ENCODE data around the gene FOXO6.
"Not testable (repeated sequence)": the region's sequence is repeated elsewhere in the genome, so short reads cannot be mapped to it uniquely, and the experiment has no call there.

Gene FOXO6

DNA sequence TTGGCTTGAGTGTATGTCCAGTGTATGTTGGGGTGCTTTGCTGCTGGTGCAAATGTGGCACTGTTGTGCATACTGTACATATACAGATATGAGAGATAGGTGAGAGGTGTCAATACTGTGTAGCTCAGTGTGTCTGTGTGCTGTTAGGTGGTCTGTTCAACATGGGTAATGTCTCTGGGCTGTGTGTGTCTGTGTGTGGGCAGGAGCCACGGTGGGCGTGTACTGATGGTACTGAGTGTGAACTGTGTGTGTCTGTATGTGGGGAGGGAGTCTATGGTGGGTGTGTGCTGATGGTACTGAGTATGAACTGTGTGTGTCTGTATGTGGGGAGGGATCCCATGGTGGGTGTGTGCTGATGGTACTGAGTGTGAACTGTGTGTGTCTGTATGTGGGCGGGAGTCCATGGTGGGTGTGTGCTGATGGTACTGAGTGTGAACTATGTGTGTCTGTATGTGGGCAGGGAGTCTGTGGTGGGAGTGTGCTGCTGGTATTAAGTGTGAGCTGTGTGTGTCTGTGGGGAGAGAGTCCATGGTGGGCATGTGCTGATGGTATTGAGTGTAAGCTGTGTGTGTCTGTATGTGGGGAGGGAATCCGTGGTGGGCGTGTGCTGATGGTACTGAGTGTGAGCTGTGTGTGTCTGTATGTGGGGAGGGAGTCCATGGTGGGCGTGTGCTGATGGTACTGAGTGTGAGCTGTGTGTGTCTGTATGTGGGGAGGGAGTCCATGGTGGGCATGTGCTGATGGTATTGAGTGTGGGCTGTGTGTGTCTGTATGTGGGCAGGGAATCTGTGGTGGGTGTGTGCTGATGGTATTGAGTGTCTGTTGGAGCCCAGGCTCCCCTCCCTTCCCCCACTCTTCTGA lies 32.2 kb upstream of the FOXO6 start:
- CTCF ChIA-PET = interaction anchor here (1.0 to 1.4 kb wide), 3 partner anchors 14 to 89 kb away, joined by 3 to 4 read pairs (median 4); no protein-coding TSS in a partner anchor
- DNase-seq (ENCODE audit: extremely low spot score) = no peak
- POLR2A ChIA-PET = no interaction called here
- TF ChIP-seq, protein P1, sequence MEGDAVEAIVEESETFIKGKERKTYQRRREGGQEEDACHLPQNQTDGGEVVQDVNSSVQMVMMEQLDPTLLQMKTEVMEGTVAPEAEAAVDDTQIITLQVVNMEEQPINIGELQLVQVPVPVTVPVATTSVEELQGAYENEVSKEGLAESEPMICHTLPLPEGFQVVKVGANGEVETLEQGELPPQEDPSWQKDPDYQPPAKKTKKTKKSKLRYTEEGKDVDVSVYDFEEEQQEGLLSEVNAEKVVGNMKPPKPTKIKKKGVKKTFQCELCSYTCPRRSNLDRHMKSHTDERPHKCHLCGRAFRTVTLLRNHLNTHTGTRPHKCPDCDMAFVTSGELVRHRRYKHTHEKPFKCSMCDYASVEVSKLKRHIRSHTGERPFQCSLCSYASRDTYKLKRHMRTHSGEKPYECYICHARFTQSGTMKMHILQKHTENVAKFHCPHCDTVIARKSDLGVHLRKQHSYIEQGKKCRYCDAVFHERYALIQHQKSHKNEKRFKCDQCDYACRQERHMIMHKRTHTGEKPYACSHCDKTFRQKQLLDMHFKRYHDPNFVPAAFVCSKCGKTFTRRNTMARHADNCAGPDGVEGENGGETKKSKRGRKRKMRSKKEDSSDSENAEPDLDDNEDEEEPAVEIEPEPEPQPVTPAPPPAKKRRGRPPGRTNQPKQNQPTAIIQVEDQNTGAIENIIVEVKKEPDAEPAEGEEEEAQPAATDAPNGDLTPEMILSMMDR (IDR thresholded peaks at IDR 0.05; ENCODE audit: control extremely low read depth, extremely low read depth, low read depth, missing control alignments) = no peak

DNA sequence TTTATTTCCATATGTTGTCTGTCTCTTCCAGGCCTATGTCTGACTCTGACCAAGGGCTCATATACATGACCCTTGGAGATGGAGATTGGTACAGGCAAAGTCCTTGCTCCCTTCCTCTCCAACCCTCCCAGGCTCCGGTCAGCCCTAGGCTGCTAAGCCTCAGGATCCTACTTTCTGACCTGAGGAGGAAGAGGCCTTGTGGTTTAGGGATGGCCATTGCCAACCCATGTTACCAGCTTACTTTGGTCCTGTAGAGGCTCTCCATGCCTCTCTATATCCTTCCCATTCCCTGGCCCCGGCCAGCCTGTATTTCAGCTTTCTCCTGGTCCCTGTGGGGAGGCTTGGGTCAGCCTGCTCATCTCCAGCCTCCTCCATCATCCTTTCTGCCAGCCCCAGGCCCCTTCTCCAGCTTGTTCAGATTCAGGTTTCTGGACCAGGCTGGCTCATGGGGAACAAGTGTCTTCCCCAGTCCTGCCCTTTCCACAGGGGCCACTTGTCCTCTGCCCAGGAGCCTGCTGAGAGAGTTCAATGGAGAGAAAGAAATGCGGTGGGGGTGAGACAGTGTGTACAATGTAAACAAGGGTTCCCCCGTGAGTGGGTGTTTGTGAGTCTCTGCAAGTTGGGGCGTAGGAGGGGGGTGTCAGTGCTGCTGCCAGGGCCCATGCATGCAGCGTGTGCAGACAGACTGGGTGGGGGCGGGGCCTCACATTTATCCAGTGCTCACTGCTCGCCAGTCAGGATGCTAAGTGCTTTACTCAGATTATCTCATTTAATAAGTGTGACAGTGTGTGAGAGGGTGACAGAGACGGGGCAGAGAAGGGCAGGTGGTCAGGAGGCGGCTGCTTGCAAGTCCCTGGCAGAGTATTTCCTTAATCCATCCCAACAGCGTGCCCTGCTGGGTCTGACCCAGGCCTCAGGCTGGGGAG lies 31.3 kb upstream of the FOXO6 start:
- TF ChIP-seq, protein P1 (IDR thresholded peaks at IDR 0.05; ENCODE audit: control extremely low read depth, extremely low read depth, low read depth, missing control alignments) = no peak
- CTCF ChIA-PET = interaction anchor here (1.0 kb wide), 2 partner anchors 70 to 88 kb away, joined by 3 to 4 read pairs; no protein-coding TSS in a partner anchor
- DNase-seq (ENCODE audit: extremely low spot score) = no peak
- POLR2A ChIA-PET = no interaction called here

DNA sequence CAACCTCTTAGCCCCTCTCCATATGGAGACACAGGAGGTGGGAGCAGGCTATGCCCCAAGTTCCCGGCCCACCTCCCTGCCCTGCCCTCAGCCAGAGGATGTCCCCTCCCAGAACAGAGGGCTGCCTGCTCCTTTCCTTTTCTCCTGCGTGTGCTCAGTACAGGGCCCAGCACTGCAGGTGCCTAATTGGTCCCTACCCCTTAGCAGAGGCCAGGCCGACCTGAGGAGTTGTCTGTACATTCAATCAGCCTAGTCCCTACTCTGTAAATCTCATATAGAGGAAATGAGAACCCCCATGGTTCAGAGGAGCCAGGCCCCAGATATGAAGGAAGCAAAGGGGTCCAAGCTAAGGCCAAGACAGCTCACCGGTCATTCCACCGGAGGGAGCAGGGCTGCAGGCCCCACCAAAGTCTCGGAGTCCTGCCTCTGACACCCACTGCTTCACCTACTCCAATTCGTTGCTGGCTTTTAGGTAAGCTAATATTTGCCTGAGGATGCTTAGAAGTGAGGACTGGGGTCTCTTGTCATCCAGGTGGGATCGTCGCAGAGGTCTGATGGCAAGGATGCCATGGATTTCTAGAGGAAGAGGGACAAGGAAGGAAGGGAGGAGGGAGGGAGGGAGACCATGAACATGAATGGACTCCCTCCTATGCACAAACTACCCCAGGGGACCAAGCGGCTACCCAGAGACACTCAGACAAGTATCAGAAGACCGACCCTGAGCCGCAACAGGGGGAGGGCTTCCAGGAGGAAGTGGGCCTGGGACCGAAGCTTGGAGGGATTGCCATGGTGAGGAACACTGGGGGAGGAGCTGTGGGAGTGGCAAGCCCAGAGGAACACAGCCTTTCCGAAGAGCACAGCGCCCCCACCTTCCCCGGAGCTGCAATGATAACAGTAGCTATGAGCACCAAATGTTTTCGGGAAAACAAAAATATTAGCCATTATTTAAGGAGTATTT lies 30.4 kb upstream of the FOXO6 start:
- POLR2A ChIA-PET = no interaction called here
- DNase-seq (ENCODE audit: extremely low spot score) = no peak
- CTCF ChIA-PET = interaction anchor here (1.2 to 2.2 kb wide), 5 partner anchors 8 to 87 kb away, joined by 3 to 14 read pairs (median 5); partner anchors contain the start of gene FOXO6
- TF ChIP-seq, protein P1 (IDR thresholded peaks at IDR 0.05; ENCODE audit: control extremely low read depth, extremely low read depth, low read depth, missing control alignments) = no peak

DNA sequence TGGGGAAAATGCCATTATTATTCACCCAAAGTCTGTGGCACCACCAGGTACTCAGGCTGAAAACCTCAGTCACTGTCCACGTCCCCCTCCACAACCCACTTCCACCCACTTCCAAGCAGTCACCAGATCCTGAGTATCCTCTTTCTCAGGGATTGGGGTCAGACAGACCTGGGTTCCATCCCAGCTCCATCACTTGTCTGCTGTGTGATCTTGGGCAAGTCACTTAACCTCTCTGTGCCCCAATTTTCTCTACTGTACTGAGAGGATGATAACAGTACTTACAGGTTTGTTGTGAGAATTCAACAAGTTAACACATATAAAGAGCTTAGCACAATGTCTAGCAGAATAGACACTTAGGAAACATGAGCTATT lies 29.7 kb upstream of the FOXO6 start:
- ChIA-PET POLR2A (no interaction called here), CTCF (interaction anchor here (1.2 to 2.2 kb wide), 5 partner anchors 9 to 86 kb away, joined by 3 to 14 read pairs (median 5); partner anchors contain the start of gene FOXO6)
- TF ChIP-seq, protein P1 (IDR thresholded peaks at IDR 0.05; ENCODE audit: control extremely low read depth, extremely low read depth, low read depth, missing control alignments) = no peak
- no peak for DNase-seq (ENCODE audit: extremely low spot score)

DNA sequence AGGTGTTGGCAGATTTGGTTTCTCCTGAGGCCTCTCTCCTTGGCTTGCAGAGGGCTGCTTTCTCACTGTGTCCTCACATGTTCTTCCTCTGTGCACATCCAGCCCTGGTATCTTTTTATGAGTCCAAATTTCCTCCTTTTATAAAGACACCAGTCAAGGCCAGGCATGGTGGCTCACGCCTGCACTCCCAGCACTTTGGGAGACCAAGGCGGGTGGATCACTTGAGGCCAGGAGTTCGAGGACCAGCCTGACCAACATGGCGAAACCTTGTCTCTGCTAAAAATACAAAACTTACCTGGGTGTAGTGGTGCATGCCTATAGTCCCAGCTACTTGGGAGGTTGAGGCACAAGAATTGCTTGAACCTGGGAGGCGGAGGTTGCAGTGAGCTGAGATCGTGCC lies 29.1 kb upstream of the FOXO6 start:
- CTCF ChIA-PET = interaction anchor here (1.4 to 2.2 kb wide), 4 partner anchors 9 to 84 kb away, joined by 5 to 14 read pairs (median 7); partner anchors contain the start of gene FOXO6
- DNase-seq (ENCODE audit: extremely low spot score); POLR2A ChIA-PET: not testable (repeated sequence)

DNA sequence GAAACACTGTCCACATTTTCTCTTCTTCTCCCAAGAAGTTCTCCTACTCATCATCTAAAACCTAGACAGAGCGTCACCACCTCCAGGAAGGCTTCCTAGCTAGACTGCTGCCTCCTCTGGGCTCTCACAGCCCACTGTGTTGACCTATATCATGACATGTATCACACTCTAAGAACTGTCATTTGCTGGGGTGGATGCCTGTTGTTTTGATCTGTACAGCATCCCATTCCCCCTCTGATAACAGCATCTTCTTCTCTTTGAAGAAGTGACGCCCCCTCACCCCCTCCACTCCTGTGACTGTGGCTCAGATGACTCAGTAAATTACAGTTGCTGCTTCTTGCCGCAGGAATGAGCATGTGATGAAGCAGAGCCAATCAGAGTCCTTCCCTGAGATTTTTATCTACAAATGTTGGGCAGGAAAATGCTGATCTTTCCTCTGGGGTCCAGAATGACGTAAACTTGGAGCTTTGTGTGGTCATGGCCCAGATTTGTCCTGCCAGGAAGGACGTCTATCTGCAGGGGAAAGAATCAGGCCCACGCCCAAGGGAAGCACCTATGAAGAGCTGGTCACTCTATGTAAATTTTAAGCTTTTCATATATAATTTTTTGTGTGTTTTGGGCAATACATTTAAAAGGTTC lies 28.0 kb upstream of the FOXO6 start:
- TF ChIP-seq, protein P1 (IDR thresholded peaks at IDR 0.05; ENCODE audit: control extremely low read depth, extremely low read depth, low read depth, missing control alignments) = no peak
- DNase-seq (ENCODE audit: extremely low spot score) = no peak
- ChIA-PET POLR2A (no interaction called here), CTCF (interaction anchor here (0.9 to 1.6 kb wide), 5 partner anchors 11 to 50 kb away, joined by 4 read pairs; no protein-coding TSS in a partner anchor)
